NT2/D1 (cell line): ENCODE data around the gene NCF4.

ENCODE experiments used
- DNase-seq: peaks from one replicate; pipeline ENCODE4 v3.0.0-alpha.2; 2011; ENCODE audit warnings: low read depth, low spot score
- H3K27me3 ChIP-seq: 2 replicates; pipeline ENCODE4 v1.6.0; 2011; ENCODE audit warnings: mild to moderate bottlenecking; ENCODE audit not compliant: insufficient read length, insufficient read depth
- H3K36me3 ChIP-seq: 2 replicates; pipeline ENCODE4 v1.6.1; 2011; ENCODE audit warnings: mild to moderate bottlenecking, low read length, mixed read lengths; ENCODE audit not compliant: insufficient read depth, insufficient read length
- H3K4me1 ChIP-seq: 2 replicates; pipeline ENCODE4 v1.5.1; 2011; ENCODE audit not compliant: insufficient read depth, insufficient read length
- H3K4me3 ChIP-seq: 2 replicates; pipeline ENCODE4 v1.5.1; 2011; ENCODE audit warnings: low read depth; ENCODE audit not compliant: insufficient read length
- H3K9ac ChIP-seq: 2 replicates; pipeline ENCODE4 v1.6.0; 2011; ENCODE audit warnings: low read depth; ENCODE audit not compliant: insufficient read length
- H3K9me3 ChIP-seq: 2 replicates; pipeline ENCODE4 v1.5.1; 2011; ENCODE audit warnings: mild to moderate bottlenecking, low read length; ENCODE audit not compliant: insufficient read depth
- SUZ12 ChIP-seq: IDR thresholded peaks from 2 replicates; pipeline ENCODE4 v1.6.1; 2011; ENCODE audit not compliant: insufficient read length, insufficient read depth; ENCODE audit errors: extremely low read depth
- YY1 ChIP-seq: IDR thresholded peaks from 2 replicates; pipeline ENCODE4 v1.6.1; 2011; ENCODE audit not compliant: insufficient read length, insufficient read depth
- ZNF274 ChIP-seq: IDR thresholded peaks from 2 replicates; pipeline ENCODE4 v1.6.1; 2011; ENCODE audit warnings: mild to moderate bottlenecking, low read depth, low read length

Gene NCF4

DNA sequence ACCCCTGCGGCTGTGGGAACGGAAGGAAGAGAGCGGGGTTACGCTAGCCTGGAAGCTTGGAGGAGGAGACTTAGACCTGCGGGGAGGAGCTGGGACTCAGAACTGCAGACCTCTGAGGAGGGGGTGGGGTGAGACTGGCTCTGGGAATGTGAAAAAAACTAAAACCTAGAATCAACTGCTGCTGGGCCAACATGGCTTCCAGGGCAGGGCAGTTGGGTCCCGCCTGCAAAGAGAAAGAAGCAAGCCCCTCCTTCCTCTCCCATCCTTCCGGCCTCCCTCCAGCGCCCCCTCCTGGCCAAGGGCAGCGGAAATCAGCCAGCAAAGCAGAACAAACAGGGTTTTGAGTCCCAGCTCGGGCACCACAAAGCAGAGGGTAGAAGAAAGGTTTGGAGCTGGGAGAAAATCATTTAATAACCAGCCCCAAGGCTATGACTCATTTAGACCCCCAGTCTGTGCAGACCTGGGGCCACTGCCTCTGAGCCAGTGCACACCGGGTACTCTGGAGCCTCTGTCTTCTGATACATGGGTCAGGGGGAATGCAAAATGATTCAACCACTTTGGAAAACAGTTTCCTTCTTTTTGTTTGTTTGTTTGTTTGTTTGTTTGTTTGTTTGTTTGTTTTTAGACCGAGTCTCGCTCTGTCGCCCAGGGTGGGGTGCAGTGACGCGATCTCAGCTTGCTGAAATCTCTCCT lies 7.3 kb upstream of the NCF4 start:
- no peak overlapping the region for H3K4me3 ChIP-seq
- H3K4me1 ChIP-seq = peaks cover 5% of the 10 kb centered on the region
- no peaks in the 10 kb centered on the region for H3K36me3 ChIP-seq
- peaks cover 25% of the 10 kb centered on the region; the same call in 1 of the 2 replicates for H3K9me3 ChIP-seq
- no peak overlapping the region for H3K9ac ChIP-seq
- TF ChIP-seq YY1 (no peak), SUZ12 (no peak), ZNF274 (no peak)
- peak; percentile 40 for DNase-seq
- H3K27me3 ChIP-seq = peaks cover 12% of the 10 kb centered on the region

DNA sequence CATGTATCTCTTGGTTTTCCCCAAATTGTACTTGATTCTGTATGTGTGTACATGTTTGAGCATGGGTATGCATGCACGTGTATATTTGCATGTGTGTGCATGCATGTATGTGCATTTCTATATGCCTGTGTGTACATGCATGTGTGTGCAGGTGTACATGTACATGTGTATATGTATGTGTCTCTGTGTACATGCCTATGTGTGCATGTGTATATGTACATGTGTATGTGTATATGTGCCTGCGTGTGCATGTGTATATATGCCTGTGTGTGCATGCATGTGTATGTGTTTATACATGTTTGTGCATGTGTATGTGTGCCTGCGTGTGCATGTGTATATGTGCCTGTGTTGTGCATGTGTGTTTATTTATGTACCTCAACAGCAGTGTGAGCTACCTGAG lies 5.3 kb upstream of the NCF4 start:
- no peaks in the 10 kb centered on the region for H3K4me1 ChIP-seq
- no peak for DNase-seq
- H3K4me3 ChIP-seq = no peak overlapping the region
- H3K9ac ChIP-seq = no peak overlapping the region
- H3K27me3 ChIP-seq = peaks cover 12% of the 10 kb centered on the region
- TF ChIP-seq ZNF274 = no peak
- no peak for TF ChIP-seq SUZ12
- no peak for TF ChIP-seq YY1
- H3K36me3 ChIP-seq = no peaks in the 10 kb centered on the region
- peaks cover 25% of the 10 kb centered on the region; the same call in 1 of the 2 replicates for H3K9me3 ChIP-seq

DNA sequence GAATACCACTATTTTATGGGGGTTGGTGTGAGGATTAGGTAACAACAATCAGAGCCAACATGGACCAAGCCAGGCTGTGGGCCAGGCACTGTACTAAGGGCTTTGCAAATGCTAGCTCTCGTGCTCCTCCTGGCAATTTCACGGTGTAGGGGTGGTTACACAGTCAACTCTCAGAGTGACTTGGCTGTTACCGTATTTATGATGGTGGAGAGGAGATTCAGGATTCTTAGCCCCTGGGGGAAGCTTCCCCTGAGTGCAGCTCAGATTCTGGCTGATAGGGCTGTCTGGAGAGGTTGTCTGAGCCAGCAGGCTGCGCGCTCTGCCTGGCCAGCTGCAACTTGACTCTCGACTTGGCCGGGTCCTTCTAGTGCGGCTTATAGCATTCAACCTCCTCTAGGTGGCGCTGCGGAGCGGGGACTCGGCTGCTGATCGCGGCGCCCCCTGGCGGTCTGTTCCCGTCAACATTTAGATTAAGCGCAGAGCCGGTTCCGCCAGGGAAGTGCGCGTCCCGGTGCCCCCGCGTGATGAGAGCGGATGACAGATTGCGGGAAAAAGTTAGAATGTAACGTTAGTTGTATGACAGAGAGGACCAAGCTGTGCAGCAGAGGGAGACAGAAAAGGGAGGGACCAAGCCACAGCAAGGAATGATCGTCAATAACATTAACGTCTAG lies 4.5 kb upstream of the NCF4 start:
- peaks cover 12% of the 10 kb centered on the region for H3K27me3 ChIP-seq
- no peaks in the 10 kb centered on the region for H3K4me1 ChIP-seq
- H3K36me3 ChIP-seq = no peaks in the 10 kb centered on the region
- peak; percentile 73 for DNase-seq
- H3K9me3 ChIP-seq = peaks cover 25% of the 10 kb centered on the region; the same call in 1 of the 2 replicates
- no peak overlapping the region for H3K4me3 ChIP-seq
- no peak for TF ChIP-seq SUZ12
- no peak for TF ChIP-seq ZNF274
- no peak for TF ChIP-seq YY1
- no peak overlapping the region for H3K9ac ChIP-seq

DNA sequence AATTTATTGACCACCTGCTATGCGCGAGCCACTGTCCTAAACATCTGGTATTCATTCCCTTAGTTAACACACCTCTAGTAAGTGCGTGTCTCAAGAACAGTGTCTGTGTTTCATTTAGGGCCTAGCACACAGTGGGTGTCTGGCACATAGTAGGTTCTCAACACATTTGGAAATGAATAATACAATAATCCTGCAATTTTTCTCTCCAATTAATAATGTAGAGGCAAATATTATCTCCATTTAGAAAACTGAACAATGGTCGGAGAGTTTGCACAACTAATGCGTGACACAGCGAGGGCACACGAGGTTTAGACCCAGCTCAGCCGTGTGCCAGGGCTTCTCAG lies 4.0 kb upstream of the NCF4 start:
- Histone ChIP-seq H3K9ac (no peak overlapping the region), H3K36me3 (no peaks in the 10 kb centered on the region), H3K4me1 (no peaks in the 10 kb centered on the region), H3K4me3 (no peak overlapping the region), H3K9me3 (peaks cover 25% of the 10 kb centered on the region; the same call in 1 of the 2 replicates), H3K27me3 (peaks cover 12% of the 10 kb centered on the region)
- TF ChIP-seq SUZ12 (no peak), YY1 (no peak), ZNF274 (no peak)
- no peak for DNase-seq

DNA sequence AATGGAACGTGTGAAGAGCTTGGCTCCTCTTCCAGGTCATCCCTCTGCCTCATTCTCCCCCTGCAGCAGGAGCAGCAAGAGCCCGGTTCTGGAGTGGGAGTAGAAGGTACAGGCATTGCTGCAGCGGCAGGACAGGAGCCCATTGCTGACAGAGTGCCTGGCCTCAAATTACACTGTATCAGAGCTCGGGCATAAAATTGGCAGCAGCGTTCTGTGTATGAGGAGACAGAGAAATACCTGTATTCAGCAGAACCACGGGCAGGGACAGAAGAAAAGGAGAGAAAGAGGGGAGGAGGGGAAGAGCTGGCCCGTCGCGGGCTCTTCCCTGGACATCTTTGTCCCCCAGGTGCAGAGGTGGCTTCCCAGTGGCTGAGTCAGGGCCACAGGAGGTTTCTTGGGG lies 2.6 kb upstream of the NCF4 start:
- Histone ChIP-seq H3K4me3 (no peak overlapping the region), H3K9ac (no peak overlapping the region), H3K27me3 (peaks cover 12% of the 10 kb centered on the region), H3K9me3 (peaks cover 21% of the 10 kb centered on the region; the same call in 1 of the 2 replicates), H3K4me1 (peaks cover 3% of the 10 kb centered on the region), H3K36me3 (no peaks in the 10 kb centered on the region)
- TF ChIP-seq YY1 = no peak
- no peak for TF ChIP-seq SUZ12
- no peak for TF ChIP-seq ZNF274
- no peak for DNase-seq

DNA sequence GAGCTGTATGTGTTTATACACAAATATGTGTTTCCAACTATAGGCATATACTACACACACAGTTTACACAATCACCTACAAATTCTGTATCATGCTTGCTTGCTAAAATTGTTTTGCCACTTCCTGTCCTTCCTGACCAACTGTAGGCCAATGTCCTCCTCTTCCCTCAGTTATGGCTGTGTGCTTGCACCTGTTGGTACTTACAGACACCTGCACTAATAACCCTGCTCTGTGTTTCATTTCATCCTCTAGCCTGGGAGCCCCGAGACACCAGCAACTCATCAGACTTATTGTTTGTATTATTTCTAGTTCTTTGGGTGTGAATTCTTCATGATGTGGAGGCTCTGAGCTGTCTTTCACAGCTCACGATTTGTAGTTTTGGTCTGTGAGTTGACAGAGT lies 1.8 kb upstream of the NCF4 start:
- H3K9me3 ChIP-seq = peaks cover 21% of the 10 kb centered on the region; the same call in 1 of the 2 replicates
- H3K27me3 ChIP-seq = peaks cover 12% of the 10 kb centered on the region
- no peaks in the 10 kb centered on the region for H3K36me3 ChIP-seq
- no peak for TF ChIP-seq ZNF274
- TF ChIP-seq SUZ12 = no peak
- TF ChIP-seq YY1 = no peak
- H3K4me3 ChIP-seq = no peak overlapping the region
- no peak for DNase-seq
- peaks cover 3% of the 10 kb centered on the region for H3K4me1 ChIP-seq
- H3K9ac ChIP-seq = no peak overlapping the region

DNA sequence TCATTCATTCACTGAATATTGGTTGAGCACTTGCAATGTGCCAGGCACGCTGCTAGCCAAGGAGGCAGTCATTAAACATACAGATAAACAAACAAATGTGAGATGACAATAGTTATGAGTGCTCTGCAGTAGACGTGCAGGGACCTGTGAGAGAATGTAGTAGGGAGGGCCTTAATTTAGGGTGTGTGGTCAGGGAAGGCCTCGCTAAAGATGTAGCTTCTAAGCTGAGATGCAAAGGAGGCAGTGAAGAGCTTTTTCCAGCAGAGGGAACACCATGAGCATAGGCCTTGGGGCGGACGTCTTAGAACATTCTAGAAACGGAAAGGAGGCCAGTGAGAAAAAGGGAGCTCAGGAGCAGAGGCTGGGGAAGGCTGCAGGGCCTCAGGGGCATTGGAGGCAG lies 789 bp upstream of the NCF4 start:
- Histone ChIP-seq H3K4me3 (no peak overlapping the region), H3K9me3 (peaks cover 21% of the 10 kb centered on the region; the same call in 1 of the 2 replicates), H3K27me3 (peaks cover 12% of the 10 kb centered on the region), H3K36me3 (no peaks in the 10 kb centered on the region), H3K4me1 (peaks cover 3% of the 10 kb centered on the region), H3K9ac (no peak overlapping the region)
- TF ChIP-seq YY1 = no peak
- TF ChIP-seq ZNF274 = no peak
- TF ChIP-seq SUZ12 = no peak
- DNase-seq = no peak
